ENCODE results near the gene DDR1. TPM values are rescaled to one million over a fixed set of nuclear protein-coding genes. Genes with fewer than 3 reads are reported as not detected.

Gene DDR1
- total RNA-seq, 1 experiment from 2014 or later = 127 TPM

GRCh38 chr6:30944051-30944450 lies 59.7 kb downstream of the DDR1 start:
- no peak for DNase-seq
- Histone ChIP-seq H3K4me3 (ENCODE audit: insufficient read depth, low read depth, low read length) (no peak overlapping the region), H3K36me3 (replicated peaks; ENCODE audit: control insufficient read depth, insufficient read depth, low read length) (no peaks in the 10 kb centered on the region), H3K27me3 (ENCODE audit: control insufficient read depth, insufficient read depth, low read length) (no peaks in the 10 kb centered on the region)

GRCh38 chr6:30945281-30945680 lies 61.0 kb downstream of the DDR1 start:
- H3K36me3 ChIP-seq (replicated peaks; ENCODE audit: control insufficient read depth, insufficient read depth, low read length) = no peaks in the 10 kb centered on the region
- no peak overlapping the region for H3K4me3 ChIP-seq (ENCODE audit: insufficient read depth, low read depth, low read length)
- DNase-seq = no peak
- H3K27me3 ChIP-seq (ENCODE audit: control insufficient read depth, insufficient read depth, low read length) = no peaks in the 10 kb centered on the region

DNA sequence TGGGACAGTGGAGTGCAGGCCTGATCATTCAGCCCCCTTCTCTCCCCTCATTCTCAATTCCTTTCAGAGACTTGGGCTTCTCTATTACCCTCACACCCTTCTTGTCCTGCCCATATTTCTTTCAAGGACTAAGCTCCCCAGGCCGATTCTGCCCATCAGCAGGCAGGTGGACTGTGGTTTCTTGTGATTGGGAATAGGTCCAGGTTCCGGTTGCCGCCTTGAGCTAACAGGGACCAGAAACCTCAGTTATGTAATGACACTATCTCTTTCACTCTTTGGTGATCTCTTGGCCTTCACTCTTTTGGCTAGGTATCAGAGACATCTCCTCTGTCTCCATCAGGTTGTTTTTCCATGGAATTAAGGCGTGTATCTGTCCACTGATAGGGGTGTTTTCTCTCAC lies 62.9 kb downstream of the DDR1 start:
- no peak for DNase-seq
- H3K27me3 ChIP-seq (ENCODE audit: control insufficient read depth, insufficient read depth, low read length) = no peaks in the 10 kb centered on the region
- H3K4me3 ChIP-seq (ENCODE audit: insufficient read depth, low read depth, low read length) = no peak overlapping the region
- H3K36me3 ChIP-seq (replicated peaks; ENCODE audit: control insufficient read depth, insufficient read depth, low read length) = no peaks in the 10 kb centered on the region

GRCh38 chr6:30948811-30949210 lies 64.5 kb downstream of the DDR1 start:
- no peaks in the 10 kb centered on the region for H3K36me3 ChIP-seq (replicated peaks; ENCODE audit: control insufficient read depth, insufficient read depth, low read length)
- no peak overlapping the region for H3K4me3 ChIP-seq (ENCODE audit: insufficient read depth, low read depth, low read length)
- no peak for DNase-seq
- H3K27me3 ChIP-seq (ENCODE audit: control insufficient read depth, insufficient read depth, low read length) = no peaks in the 10 kb centered on the region

Other genes with a start within 250 kb of the DDR1 start
- 15.4 and 16.9 TPM in 2 replicates for gene C6orf136, start 237.4 kb upstream of the DDR1 start, total RNA-seq (2014; rRNA removed; shearing (Covaris generic))
- 39.2 and 45.3 TPM in 2 replicates for gene DHX16, start 211.5 kb upstream of the DDR1 start, total RNA-seq (2014; rRNA removed; shearing (Covaris generic))
- 48.2 and 55.7 TPM in 2 replicates for gene PPP1R18, start 197.9 kb upstream of the DDR1 start, total RNA-seq (2014; rRNA removed; shearing (Covaris generic))
- 20.7 and 23.8 TPM in 2 replicates for gene NRM, start 193.5 kb upstream of the DDR1 start, total RNA-seq (2014; rRNA removed; shearing (Covaris generic))
- 25.5 and 29.1 TPM in 2 replicates for gene MDC1, start 167.2 kb upstream of the DDR1 start, total RNA-seq (2014; rRNA removed; shearing (Covaris generic))
- gene TUBB, start 164.2 kb upstream of the DDR1 start, total RNA-seq (2014; rRNA removed; shearing (Covaris generic)) = 1,911 and 2,101 TPM in 2 replicates
- 140 and 152 TPM in 2 replicates for gene FLOT1, start 141.8 kb upstream of the DDR1 start, total RNA-seq (2014; rRNA removed; shearing (Covaris generic))
- gene IER3, start 140.0 kb upstream of the DDR1 start, total RNA-seq (2014; rRNA removed; shearing (Covaris generic)) = 116 and 141 TPM in 2 replicates
- 30.5 and 30.9 TPM in 2 replicates for gene GTF2H4, start 23.7 kb downstream of the DDR1 start, total RNA-seq (2014; rRNA removed; shearing (Covaris generic))
- 54.4 and 60.5 TPM in 2 replicates for gene VARS2, start 29.7 kb downstream of the DDR1 start, total RNA-seq (2014; rRNA removed; shearing (Covaris generic))
- not detected in 2 replicates for gene SFTA2, start 47.7 kb downstream of the DDR1 start, total RNA-seq (2014; rRNA removed; shearing (Covaris generic))
- not detected in 2 replicates for gene MUCL3, start 56.5 kb downstream of the DDR1 start, total RNA-seq (2014; rRNA removed; shearing (Covaris generic))
- not detected in 2 replicates for gene MUC21, start 99.2 kb downstream of the DDR1 start, total RNA-seq (2014; rRNA removed; shearing (Covaris generic))
- not detected in 2 replicates for gene MUC22, start 126.0 kb downstream of the DDR1 start, total RNA-seq (2014; rRNA removed; shearing (Covaris generic))
- gene C6orf15, start 228.1 kb downstream of the DDR1 start, total RNA-seq (2014; rRNA removed; shearing (Covaris generic)) = not detected in 2 replicates
- gene PSORS1C1, start 230.3 kb downstream of the DDR1 start, total RNA-seq (2014; rRNA removed; shearing (Covaris generic)) = 0.10 TPM in 1 of 2 replicates, not detected in the other
- not detected in 2 replicates for gene CDSN, start 235.9 kb downstream of the DDR1 start, total RNA-seq (2014; rRNA removed; shearing (Covaris generic))